Mucosa of stomach (tissue), 1 donor: ENCODE data around the gene YBEY.

ENCODE experiments used
- H3K27me3 ChIP-seq: one replicate; pipeline ENCODE4 v1.7.0; 2013; ENCODE audit warnings: mild to moderate bottlenecking, low read length; ENCODE audit not compliant: control insufficient read depth, insufficient read depth
- H3K36me3 ChIP-seq: one replicate; pipeline ENCODE4 v1.7.0; 2013; ENCODE audit warnings: low read length; ENCODE audit not compliant: control insufficient read depth, insufficient read depth
- H3K4me1 ChIP-seq: one replicate; pipeline ENCODE4 v1.7.0; 2013; ENCODE audit warnings: mild to moderate bottlenecking, low read length; ENCODE audit not compliant: control insufficient read depth, insufficient read depth
- H3K4me3 ChIP-seq: one replicate; pipeline ENCODE4 v1.7.0; 2013; ENCODE audit warnings: low read length
- H3K9ac ChIP-seq: one replicate; pipeline ENCODE4 v1.7.0; 2013; ENCODE audit warnings: mild to moderate bottlenecking, low read length, moderate library complexity
- H3K9me3 ChIP-seq: one replicate; pipeline ENCODE4 v1.7.0; 2013; ENCODE audit warnings: mild to moderate bottlenecking, low read length, moderate library complexity; ENCODE audit not compliant: control insufficient read depth
- donor health status: Pancreatic carcinoma.

YBEY gene

DNA sequence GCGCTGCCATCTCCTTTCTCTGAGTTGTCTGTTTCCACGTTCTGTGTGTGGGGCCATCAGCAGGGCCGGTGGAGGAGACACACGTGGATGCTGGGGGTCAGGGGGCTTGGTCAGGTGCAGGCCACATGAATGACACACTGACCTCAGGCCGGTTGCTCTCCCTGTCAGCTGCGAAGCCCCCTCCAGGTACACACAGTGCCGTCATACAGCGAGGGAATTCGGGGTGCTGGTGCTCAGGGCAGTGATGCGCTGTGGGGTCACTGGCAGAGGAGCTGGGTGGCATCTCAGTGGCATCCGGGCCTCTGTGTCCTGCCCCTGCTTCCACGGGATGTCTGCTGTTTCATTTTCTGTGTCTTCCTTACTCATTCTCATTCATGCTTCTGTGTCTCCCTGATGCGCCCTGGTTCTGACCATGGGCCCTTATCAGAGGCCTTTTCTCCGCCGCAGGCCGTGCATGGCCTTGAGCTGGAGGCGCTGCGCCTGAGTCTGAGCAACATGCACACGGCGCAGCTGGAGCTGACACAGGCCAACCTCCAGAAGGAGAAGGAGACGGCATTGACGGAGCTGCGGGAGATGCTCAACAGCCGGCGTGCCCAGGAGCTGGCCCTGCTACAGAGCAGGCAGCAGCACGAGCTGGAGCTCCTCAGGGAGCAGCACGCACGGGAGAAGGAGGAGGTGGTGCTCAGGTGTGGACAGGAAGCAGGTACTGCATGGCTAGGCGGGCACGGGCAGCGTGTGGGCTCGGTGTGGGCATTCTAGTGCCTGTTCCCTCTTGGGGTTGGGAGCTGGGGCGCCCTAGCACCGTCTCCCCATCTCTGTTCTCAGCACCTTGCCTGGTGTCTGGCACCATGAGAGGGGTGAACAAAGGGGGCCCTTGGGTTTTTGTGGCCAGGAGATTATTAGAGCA, 60.4 kb downstream of the YBEY start:
- Histone ChIP-seq H3K9me3 (no peaks in the 10 kb centered on the region), H3K27me3 (no peaks in the 10 kb centered on the region), H3K4me1 (no peaks in the 10 kb centered on the region), H3K9ac (no peak overlapping the region), H3K4me3 (no peak overlapping the region), H3K36me3 (peaks cover under 1% of the 10 kb centered on the region)

DNA sequence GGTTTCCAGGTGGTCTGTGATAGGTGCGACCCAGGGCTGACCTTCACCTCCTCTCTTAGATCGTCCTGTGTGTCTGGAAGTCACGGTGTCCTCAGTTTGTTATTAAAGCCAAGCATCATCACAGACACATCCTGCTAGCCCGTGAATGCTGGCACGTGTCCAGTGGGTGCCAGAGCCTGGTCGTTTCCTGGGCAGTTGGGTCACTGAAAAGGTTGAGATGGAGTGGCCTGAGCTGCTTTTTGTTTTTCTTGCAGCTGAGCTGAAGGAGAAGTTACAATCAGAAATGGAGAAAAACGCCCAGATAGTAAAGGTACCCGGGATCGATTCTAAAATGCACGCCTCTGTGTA, 61.0 kb downstream of the YBEY start:
- H3K36me3 ChIP-seq: peaks cover 6% of the 10 kb centered on the region

More for the DNA sequence above, 61.0 kb downstream of the YBEY start:
- Histone ChIP-seq H3K9me3 (no peaks in the 10 kb centered on the region), H3K9ac (no peak overlapping the region), H3K4me1 (no peaks in the 10 kb centered on the region), H3K27me3 (no peaks in the 10 kb centered on the region), H3K4me3 (no peak overlapping the region)
